Right kidney (tissue), 1 donor: ENCODE measurements around the gene PLEKHA6.

Source experiments
- DNase-seq: peaks from one replicate; pipeline ENCODE4 v3.0.0-alpha.2; 2016

PLEKHA6 gene

GRCh38 chr1:204286315-204286714, 73.4 kb downstream of the PLEKHA6 start:
- no peak for DNase-seq

GRCh38 chr1:204285436-204286305, 74.1 kb downstream of the PLEKHA6 start:
- no peak for DNase-seq

- no peak for DNase-seq
These were observed 74.8 kb downstream of the PLEKHA6 start for GRCh38 chr1:204284929-204285328.

- no peak for DNase-seq
These were observed 75.7 kb downstream of the PLEKHA6 start for GRCh38 chr1:204283711-204284651.

GRCh38 chr1:204282761-204283221, 76.9 kb downstream of the PLEKHA6 start:
- DNase-seq: no peak

GRCh38 chr1:204280099-204280961, 79.4 kb downstream of the PLEKHA6 start:
- DNase-seq: no peak

- DNase-seq: no peak
These were observed 80.8 kb downstream of the PLEKHA6 start for GRCh38 chr1:204278958-204279357.

GRCh38 chr1:204278251-204278650, 81.5 kb downstream of the PLEKHA6 start:
- DNase-seq: no peak

GRCh38 chr1:204277563-204278219, 82.0 kb downstream of the PLEKHA6 start:
- no peak for DNase-seq

- no peak for DNase-seq
These were observed 83.9 kb downstream of the PLEKHA6 start for GRCh38 chr1:204275695-204276370.

GRCh38 chr1:204274446-204274845, 85.3 kb downstream of the PLEKHA6 start:
- no peak for DNase-seq

- DNase-seq: no peak
These were observed 87.2 kb downstream of the PLEKHA6 start for GRCh38 chr1:204272505-204272904.

GRCh38 chr1:204271970-204272369, 87.8 kb downstream of the PLEKHA6 start:
- DNase-seq: no peak

GRCh38 chr1:204268101-204268500, 91.6 kb downstream of the PLEKHA6 start:
- DNase-seq: no peak

- DNase-seq: no peak
These were observed 92.5 kb downstream of the PLEKHA6 start for GRCh38 chr1:204267191-204267601.

GRCh38 chr1:204266504-204267034, 93.2 kb downstream of the PLEKHA6 start:
- DNase-seq: no peak

GRCh38 chr1:204265665-204266064, 94.1 kb downstream of the PLEKHA6 start:
- DNase-seq: no peak

- DNase-seq: no peak
These were observed 94.9 kb downstream of the PLEKHA6 start for GRCh38 chr1:204264805-204265204.

GRCh38 chr1:204263254-204263910, 96.3 kb downstream of the PLEKHA6 start:
- no peak for DNase-seq
